SW480 (cell line): ENCODE results near the gene TNK2.
"Not testable (repeated sequence)": the region's sequence is repeated elsewhere in the genome, so short reads cannot be mapped to it uniquely, and the experiment has no call there.

Source experiments
- DNase-seq: peaks from one replicate; pipeline ENCODE4 v3.0.0-alpha.2; 2016; ENCODE audit warnings: low spot score

TNK2 gene

GRCh38 chr3:195907934-195908693 lies at the start of gene TNK2:
Gene TNK2, minus strand, starts transcription at chr3:195908551. Its CDS starts 19,963 bp downstream, at chr3:195888588.
- peak; percentile 78 for DNase-seq

GRCh38 chr3:195956577-195956976 lies 48.2 kb upstream of the TNK2 start:
- DNase-seq = no peak

- DNase-seq = not testable (repeated sequence)
Measured at GRCh38 chr3:195955416-195955841, 47.1 kb upstream of the TNK2 start.

GRCh38 chr3:195954752-195955119 lies 46.4 kb upstream of the TNK2 start:
- not testable (repeated sequence) for DNase-seq

DNA sequence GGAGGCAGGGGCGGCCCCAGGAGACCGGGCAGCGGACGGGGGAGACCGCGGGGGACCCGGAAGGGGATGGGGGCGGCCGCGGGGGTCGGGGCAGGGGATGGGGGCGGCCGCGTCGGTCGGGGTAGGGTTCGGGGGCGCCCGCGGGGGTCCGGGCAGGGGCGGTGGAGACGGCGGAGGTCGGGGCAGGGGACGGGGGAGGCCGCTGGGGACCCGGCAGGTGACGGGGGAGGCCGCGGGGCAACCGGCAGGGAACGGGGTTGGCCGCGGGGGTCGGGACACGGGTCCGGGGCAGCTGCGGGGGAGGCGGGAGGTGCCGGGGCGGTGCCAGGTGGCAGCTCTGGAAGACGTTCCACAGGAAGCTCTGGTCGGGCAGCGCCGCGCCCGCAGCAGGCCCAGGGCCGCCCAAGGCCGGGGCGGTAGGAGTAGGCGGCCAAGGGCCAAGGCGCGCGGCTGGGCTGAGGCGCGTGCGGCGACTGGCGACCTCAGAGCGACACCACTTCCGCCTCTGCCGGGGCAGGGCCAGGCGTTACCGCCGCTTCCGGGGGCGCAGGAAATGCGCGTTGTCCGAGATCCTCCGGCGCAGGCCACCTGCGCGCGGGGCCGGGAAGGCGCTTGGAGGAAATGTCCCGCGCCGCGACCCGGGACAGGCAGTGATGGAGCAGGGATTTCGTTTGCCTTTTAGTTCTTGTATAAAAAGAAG lies 45.9 kb upstream of the TNK2 start:
- peak; percentile 22 for DNase-seq

DNA sequence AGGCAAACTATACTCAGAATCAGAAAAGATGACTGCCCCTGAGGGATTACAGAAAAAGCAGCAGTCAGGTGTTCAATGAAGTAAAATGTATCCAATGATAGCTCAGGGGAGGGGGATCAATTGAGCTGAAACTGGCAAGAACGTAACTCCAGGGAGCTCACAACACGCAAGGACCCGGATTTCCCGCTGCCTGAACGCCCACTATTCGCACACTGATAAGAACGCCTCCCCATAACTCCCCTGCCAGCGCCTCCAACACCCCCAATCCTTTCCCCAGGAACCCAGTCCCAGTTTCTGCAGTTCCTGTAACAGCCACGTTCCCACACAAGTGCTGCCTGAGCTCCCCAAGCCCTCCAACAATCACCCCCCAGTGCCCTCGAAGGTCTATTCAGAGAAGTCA lies 44.2 kb upstream of the TNK2 start:
- not testable (repeated sequence) for DNase-seq

- DNase-seq = not testable (repeated sequence)
Measured at GRCh38 chr3:195951443-195952177, 43.3 kb upstream of the TNK2 start.

DNA sequence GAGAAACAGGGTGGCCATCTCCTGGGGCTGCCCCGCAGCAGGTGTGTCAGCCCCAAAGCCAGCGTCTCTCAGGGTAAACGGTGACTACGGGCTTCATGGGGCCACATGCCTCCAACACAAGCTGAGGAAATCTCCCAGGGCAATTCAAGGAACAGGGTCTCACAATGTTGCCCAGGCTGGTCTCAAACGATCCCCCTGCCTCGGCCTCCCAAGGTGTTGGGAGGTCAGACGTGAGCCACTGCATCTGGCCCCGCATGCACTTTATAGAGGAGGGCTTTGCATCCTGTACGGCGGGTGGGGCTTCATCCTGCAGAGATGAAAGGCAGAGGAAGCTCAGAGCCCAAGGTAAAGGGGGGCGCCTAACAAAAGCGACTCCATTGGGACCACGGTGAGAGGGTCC lies 42.4 kb upstream of the TNK2 start:
- DNase-seq = not testable (repeated sequence)

- not testable (repeated sequence) for DNase-seq
Measured at GRCh38 chr3:195950164-195950563, 41.8 kb upstream of the TNK2 start.

GRCh38 chr3:195946910-195947699 lies 38.8 kb upstream of the TNK2 start:
- DNase-seq = not testable (repeated sequence)

- not testable (repeated sequence) for DNase-seq
Measured at GRCh38 chr3:195941265-195941815, 33.0 kb upstream of the TNK2 start.

GRCh38 chr3:195940806-195941205 lies 32.5 kb upstream of the TNK2 start:
- not testable (repeated sequence) for DNase-seq

- DNase-seq = not testable (repeated sequence)
Measured at GRCh38 chr3:195939526-195940470, 31.4 kb upstream of the TNK2 start.

GRCh38 chr3:195933044-195933430 lies 24.7 kb upstream of the TNK2 start:
- not testable (repeated sequence) for DNase-seq

GRCh38 chr3:195932418-195933043 lies 24.2 kb upstream of the TNK2 start:
- DNase-seq = no peak

DNA sequence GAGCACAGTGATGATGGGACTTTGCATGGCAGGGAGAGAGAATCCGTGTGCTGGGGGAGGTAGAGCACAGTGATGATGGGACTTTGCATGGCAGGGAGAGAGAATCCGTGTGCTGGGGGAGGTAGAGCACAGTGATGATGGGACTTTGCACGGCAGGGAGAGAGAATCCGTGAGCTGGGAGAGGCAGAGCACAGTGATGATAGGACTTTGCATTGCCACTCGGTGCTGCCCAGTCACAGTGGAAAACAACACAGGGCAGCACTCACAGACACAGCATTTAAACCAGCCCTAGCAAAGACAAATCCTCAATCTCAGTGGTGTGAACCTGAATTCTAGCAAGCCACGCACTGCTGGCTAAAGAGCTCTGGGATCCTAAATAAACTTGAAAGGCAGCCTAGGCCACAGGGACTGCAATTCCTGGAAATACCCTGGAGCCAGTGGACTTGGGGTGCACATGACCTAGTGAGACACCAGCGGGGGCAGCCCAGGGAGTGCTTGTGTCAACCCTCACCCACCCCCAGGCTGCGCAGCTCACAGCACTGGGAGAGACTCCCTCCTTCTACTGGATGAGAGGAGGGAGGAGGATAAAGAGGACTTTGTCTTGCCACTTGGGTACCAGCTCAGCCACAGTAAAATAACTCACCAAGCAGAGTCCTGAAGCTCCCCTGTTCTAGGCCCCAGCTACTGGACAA lies 23.4 kb upstream of the TNK2 start:
- no peak for DNase-seq

- no peak for DNase-seq
Measured at GRCh38 chr3:195929452-195929851, 21.1 kb upstream of the TNK2 start.

DNA sequence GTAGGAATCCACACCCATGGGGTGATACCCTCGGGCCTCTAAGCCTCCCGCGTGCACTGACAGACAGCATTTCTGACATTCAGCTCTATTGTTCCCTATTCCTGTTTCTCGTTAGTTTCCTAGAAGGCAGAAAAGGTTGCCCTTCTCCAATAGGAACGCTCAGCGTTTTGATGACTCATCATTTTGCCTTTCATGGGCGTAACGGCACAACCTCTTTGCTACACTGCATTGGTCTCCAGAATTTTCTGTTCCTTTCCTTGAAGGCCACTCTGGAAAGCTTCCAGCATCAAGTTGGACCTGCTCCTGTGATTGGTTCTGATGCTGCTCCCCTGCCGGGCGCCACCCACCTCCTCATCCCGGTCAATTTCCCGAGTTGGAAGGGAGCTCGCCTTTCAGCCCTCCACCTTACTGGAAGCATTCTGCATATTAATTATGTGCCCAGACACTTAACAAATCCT lies 13.0 kb upstream of the TNK2 start:
- DNase-seq = no peak

DNA sequence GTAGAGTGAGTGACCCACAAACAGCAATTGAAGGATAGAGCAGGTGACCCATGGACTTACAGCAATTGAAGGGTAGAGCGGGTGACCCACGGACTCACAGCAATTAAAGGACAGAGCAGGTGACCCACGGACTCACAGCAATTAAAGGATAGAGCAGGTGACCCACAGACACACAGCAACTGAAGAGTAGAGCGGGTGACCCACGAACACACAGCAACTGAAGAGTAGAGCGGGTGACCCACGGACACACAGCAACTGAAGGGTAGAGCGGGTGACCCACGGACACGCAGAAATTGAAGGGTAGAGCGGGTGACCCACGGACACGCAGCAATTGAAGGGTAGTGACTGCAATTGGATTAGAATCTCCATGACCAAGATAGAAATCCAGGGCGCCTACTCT lies 9.8 kb upstream of the TNK2 start:
- DNase-seq = no peak
